Glutamatergic neuron (in vitro differentiated cells): ENCODE measurements around the gene ZNF182. TPM values are rescaled to one million over a fixed set of nuclear protein-coding genes. Genes with fewer than 3 reads are reported as not detected.
"Not testable (repeated sequence)": the region's sequence is repeated elsewhere in the genome, so short reads cannot be mapped to it uniquely, and the experiment has no call there.

Source experiments
- DNase-seq: peaks from one replicate; pipeline ENCODE4 v3.0.0; 2022
- H3K27ac Mint-ChIP-seq: one replicate; pipeline ENCODE4 v1.8.0; 2020; ENCODE audit warnings: mild to moderate bottlenecking, mixed read lengths, inconsistent platforms; ENCODE audit not compliant: unreplicated experiment
- H3K27me3 Mint-ChIP-seq: one replicate; pipeline ENCODE4 v1.8.0; 2020; ENCODE audit warnings: mild to moderate bottlenecking, moderate library complexity, mixed read lengths, inconsistent platforms; ENCODE audit not compliant: unreplicated experiment
- H3K36me3 Mint-ChIP-seq: one replicate; pipeline ENCODE4 v1.8.0; 2020; ENCODE audit warnings: mild to moderate bottlenecking, mixed read lengths, inconsistent platforms; ENCODE audit not compliant: unreplicated experiment
- H3K4me1 Mint-ChIP-seq: one replicate; pipeline ENCODE4 v1.8.0; 2020; ENCODE audit warnings: mild to moderate bottlenecking, low read depth, mixed read lengths, inconsistent platforms; ENCODE audit not compliant: unreplicated experiment
- H3K4me3 Mint-ChIP-seq: one replicate; pipeline ENCODE4 v1.8.0; 2020; ENCODE audit warnings: mild to moderate bottlenecking, mixed read lengths, inconsistent platforms; ENCODE audit not compliant: unreplicated experiment
- H3K9me3 Mint-ChIP-seq: one replicate; pipeline ENCODE4 v1.8.0; 2020; ENCODE audit warnings: mild to moderate bottlenecking, moderate library complexity, mixed read lengths, inconsistent platforms; ENCODE audit not compliant: unreplicated experiment
- CTCF ChIP-seq: fragments of 200-600 bp; sonication (generic); IDR thresholded peaks from one replicate; pipeline ENCODE4 v1.5.0; 2021; ENCODE audit not compliant: partially characterized antibody, unreplicated experiment
- total RNA-seq: library from RNA; stranded (reverse); fragmentation: NEBNext Ultra II Directional; extraction: Animal tissue kit (Norgen Biotek cat#: 25700); gene quantifications from one replicate; pipeline ENCODE4 v1.2.1, GENCODE V29; 2021; ENCODE audit not compliant: unreplicated experiment

ZNF182 gene
- total RNA-seq, 1 donor from 2014 or later = 7.8 TPM

GRCh38 chrX:48035891-48036290 lies 32.1 kb upstream of the ZNF182 start:
- no peak overlapping the region for H3K27ac Mint-ChIP-seq
- peaks cover 2% of the 10 kb centered on the region for H3K27me3 Mint-ChIP-seq
- no peaks in the 10 kb centered on the region for H3K36me3 Mint-ChIP-seq
- H3K4me1 Mint-ChIP-seq = peaks cover 2% of the 10 kb centered on the region
- DNase-seq = no peak
- H3K4me3 Mint-ChIP-seq = no peak overlapping the region
- no peak for TF ChIP-seq CTCF
- H3K9me3 Mint-ChIP-seq = peaks cover 4% of the 10 kb centered on the region

- not testable (repeated sequence) for H3K36me3 Mint-ChIP-seq, H3K27me3 Mint-ChIP-seq, DNase-seq, H3K9me3 Mint-ChIP-seq, H3K4me3 Mint-ChIP-seq, H3K4me1 Mint-ChIP-seq, H3K27ac Mint-ChIP-seq
Measured at GRCh38 chrX:48030641-48031173, 26.9 kb upstream of the ZNF182 start.

- no peak for DNase-seq
- TF ChIP-seq CTCF = no peak
- H3K27ac Mint-ChIP-seq = no peak overlapping the region
- H3K27me3 Mint-ChIP-seq = peaks cover 2% of the 10 kb centered on the region
- no peak overlapping the region for H3K4me3 Mint-ChIP-seq
- no peaks in the 10 kb centered on the region for H3K36me3 Mint-ChIP-seq
- peaks cover 5% of the 10 kb centered on the region for H3K4me1 Mint-ChIP-seq
- peaks cover 4% of the 10 kb centered on the region for H3K9me3 Mint-ChIP-seq
Measured at GRCh38 chrX:48030237-48030636, 26.4 kb upstream of the ZNF182 start.

GRCh38 chrX:48028091-48028490 lies 24.3 kb upstream of the ZNF182 start:
- H3K36me3 Mint-ChIP-seq = no peaks in the 10 kb centered on the region
- no peak overlapping the region for H3K4me3 Mint-ChIP-seq
- H3K9me3 Mint-ChIP-seq = peaks cover 4% of the 10 kb centered on the region
- no peak overlapping the region for H3K27ac Mint-ChIP-seq
- DNase-seq = no peak
- peaks cover 5% of the 10 kb centered on the region for H3K4me1 Mint-ChIP-seq
- no peak for TF ChIP-seq CTCF
- no peaks in the 10 kb centered on the region for H3K27me3 Mint-ChIP-seq

GRCh38 chrX:48027545-48027944 lies 23.8 kb upstream of the ZNF182 start:
- not testable (repeated sequence) for H3K9me3 Mint-ChIP-seq, H3K36me3 Mint-ChIP-seq, DNase-seq, H3K27ac Mint-ChIP-seq, H3K27me3 Mint-ChIP-seq, H3K4me3 Mint-ChIP-seq, H3K4me1 Mint-ChIP-seq

- no peaks in the 10 kb centered on the region for H3K36me3 Mint-ChIP-seq
Measured at GRCh38 chrX:48025561-48025960, 21.8 kb upstream of the ZNF182 start.

More at GRCh38 chrX:48025561-48025960, 21.8 kb upstream of the ZNF182 start:
- Mint-ChIP-seq H3K9me3 (peaks cover 2% of the 10 kb centered on the region), H3K4me1 (peaks cover 5% of the 10 kb centered on the region), H3K27ac (no peak overlapping the region), H3K27me3 (peaks cover 1% of the 10 kb centered on the region), H3K4me3 (no peak overlapping the region)
- peak; percentile 64 for TF ChIP-seq CTCF
- peak; percentile 26 for DNase-seq
